Choroid plexus epithelial cell (primary cell): ENCODE results near the gene PPT1.
A peak's percentile ranks its signal among the peaks of the same experiment; 100 is the strongest.
"Not testable (repeated sequence)": the region's sequence is repeated elsewhere in the genome, so short reads cannot be mapped to it uniquely, and the experiment has no call there.

Experiments used
- DNase-seq: peaks from one replicate; pipeline ENCODE4 v3.0.0-alpha.2; 2010; ENCODE audit warnings: low read depth
- H3K4me3 ChIP-seq: 2 replicates; pipeline ENCODE4 v1.5.1; 2011; ENCODE audit warnings: low read depth, mild to moderate bottlenecking, control low read depth, low read length, moderate library complexity
- CTCF ChIP-seq: conservative IDR thresholded peaks from 2 replicates; pipeline ENCODE4 v1.5.1; 2011; ENCODE audit warnings: low read depth, mild to moderate bottlenecking, control low read depth, inconsistent platforms, low read length, moderate library complexity

Gene PPT1

GRCh38 chr1:40039757-40040510, 57.1 kb downstream of the PPT1 start:
- peak; percentile 90 for DNase-seq
- no peak for TF ChIP-seq CTCF
- peak overlapping the region; percentile 84 for H3K4me3 ChIP-seq

- H3K4me3 ChIP-seq: peak overlapping the region; percentile 84
- DNase-seq: peak; percentile 68
- TF ChIP-seq CTCF: peak; percentile 20
These were observed 57.8 kb downstream of the PPT1 start for GRCh38 chr1:40039245-40039756.

- H3K4me3 ChIP-seq: no peak overlapping the region
- TF ChIP-seq CTCF: no peak
- DNase-seq: no peak
These were observed 58.4 kb downstream of the PPT1 start for GRCh38 chr1:40038697-40039096.

GRCh38 chr1:40037254-40037653, 59.8 kb downstream of the PPT1 start:
- H3K4me3 ChIP-seq, DNase-seq: not testable (repeated sequence)

- no peak overlapping the region for H3K4me3 ChIP-seq
- peak; percentile 84 for DNase-seq
- no peak for TF ChIP-seq CTCF
These were observed 60.5 kb downstream of the PPT1 start for GRCh38 chr1:40036574-40036973.

- H3K4me3 ChIP-seq: no peak overlapping the region
- no peak for DNase-seq
- no peak for TF ChIP-seq CTCF
These were observed 62.2 kb downstream of the PPT1 start for GRCh38 chr1:40034869-40035268.

GRCh38 chr1:40032240-40032891, 64.7 kb downstream of the PPT1 start:
- TF ChIP-seq CTCF: peak; percentile 75
- peak; percentile 87 for DNase-seq
- H3K4me3 ChIP-seq: no peak overlapping the region
